Daoy (cell line): ENCODE results near the gene IL17RA. TPM values are rescaled to one million over a fixed set of nuclear protein-coding genes. Genes with fewer than 3 reads are reported as not detected.

Source experiments
- DNase-seq: peaks from one replicate; pipeline ENCODE4 v3.0.0-alpha.2; 2015; ENCODE audit warnings: low read depth
- total RNA-seq: library from RNA; depleted of rRNA; stranded (reverse); fragments of >200 nt; shearing (Covaris generic); gene quantifications from 2 replicates; pipeline ENCODE4 v1.2.3, GENCODE V29; 2014

The IL17RA gene
- total RNA-seq, 1 experiment from 2014 or later = 1.8 TPM

DNA sequence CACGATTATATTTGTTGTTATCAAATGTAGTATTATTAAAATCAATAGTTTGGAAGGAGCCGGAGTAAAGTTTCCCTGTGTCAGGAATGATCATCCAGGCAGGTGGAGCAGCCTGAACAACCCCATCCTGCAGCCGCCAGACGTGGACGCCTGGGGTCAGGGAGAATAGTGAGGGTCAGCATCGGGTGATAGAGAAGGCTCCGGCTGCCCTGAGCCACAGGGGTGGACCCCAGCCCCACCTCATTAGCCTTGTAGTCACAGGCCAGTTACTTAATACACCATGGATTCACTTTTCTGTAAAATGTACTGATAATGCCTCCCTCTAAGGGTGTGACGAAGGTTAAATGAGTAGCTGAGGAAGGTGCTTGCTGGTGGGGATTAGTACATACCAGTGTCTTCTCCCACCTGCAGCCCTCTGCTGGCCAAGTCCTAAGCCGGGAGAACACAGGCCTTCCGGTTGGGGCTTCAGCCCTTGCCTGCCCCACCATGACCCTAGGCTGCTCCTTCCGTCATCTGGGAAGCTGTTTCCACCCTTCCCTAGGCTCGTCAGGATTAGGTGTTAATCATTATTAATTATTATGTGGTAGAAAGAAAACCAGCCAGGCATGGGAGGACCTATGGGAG lies 21.5 kb downstream of the IL17RA start:
- DNase-seq = no peak

DNA sequence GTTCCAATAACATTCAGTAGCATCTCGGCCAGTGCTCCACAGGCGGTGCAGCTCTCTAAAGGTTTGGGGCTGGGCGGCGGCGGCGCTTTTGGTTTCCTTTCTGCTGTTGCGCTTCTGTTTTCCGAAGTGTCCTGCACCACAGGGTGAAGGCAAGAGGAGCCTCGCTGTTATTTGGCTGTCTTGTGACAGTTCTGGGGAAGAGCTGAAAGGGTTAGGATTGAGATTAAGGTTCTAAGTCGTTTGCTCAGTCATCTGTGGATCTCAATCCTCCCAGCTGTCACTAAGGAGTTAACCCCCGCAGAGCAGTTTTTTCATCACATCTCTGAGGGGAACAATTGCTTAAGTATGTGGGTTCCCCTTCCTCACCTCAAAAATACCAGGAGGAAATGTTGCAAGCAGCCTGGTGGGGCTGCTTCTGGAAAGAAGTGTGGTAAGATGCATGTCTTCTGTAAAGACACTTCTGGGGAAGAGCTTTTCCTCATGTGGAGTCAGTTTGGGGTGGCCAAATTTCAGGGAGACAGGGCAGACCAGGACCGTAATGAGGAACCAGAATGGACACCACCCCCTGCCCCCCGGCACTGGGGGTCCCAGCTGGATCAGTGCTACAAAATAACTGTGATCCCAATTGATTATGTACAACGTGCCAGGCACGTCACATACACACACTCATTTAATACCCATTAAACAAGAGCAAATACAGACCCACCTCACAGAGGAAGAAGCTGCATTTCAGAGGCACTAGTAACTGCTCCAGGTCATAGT lies 22.2 kb downstream of the IL17RA start:
- no peak for DNase-seq

DNA sequence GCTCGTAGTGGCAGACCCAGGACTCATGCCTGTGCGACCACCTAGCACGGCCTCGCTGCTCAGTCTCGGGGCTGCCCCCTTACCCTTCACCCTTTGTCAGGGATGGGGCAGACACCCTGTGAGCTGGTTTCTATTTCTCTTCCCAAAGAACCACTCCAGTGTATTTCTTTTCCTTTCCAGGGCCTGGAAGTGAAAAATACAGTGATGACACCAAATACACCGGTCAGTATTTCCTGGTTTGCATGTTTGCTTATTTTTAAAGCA lies 22.7 kb downstream of the IL17RA start:
- no peak for DNase-seq

DNA sequence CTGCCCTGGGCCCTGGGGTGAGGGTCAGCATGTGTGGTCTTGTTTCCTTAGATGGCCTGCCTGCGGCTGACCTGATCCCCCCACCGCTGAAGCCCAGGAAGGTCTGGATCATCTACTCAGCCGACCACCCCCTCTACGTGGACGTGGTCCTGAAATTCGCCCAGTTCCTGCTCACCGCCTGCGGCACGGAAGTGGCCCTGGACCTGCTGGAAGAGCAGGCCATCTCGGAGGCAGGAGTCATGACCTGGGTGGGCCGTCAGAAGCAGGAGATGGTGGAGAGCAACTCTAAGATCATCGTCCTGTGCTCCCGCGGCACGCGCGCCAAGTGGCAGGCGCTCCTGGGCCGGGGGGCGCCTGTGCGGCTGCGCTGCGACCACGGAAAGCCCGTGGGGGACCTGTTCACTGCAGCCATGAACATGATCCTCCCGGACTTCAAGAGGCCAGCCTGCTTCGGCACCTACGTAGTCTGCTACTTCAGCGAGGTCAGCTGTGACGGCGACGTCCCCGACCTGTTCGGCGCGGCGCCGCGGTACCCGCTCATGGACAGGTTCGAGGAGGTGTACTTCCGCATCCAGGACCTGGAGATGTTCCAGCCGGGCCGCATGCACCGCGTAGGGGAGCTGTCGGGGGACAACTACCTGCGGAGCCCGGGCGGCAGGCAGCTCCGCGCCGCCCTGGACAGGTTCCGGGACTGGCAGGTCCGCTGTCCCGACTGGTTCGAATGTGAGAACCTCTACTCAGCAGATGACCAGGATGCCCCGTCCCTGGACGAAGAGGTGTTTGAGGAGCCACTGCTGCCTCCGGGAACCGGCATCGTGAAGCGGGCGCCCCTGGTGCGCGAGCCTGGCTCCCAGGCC lies 23.7 kb downstream of the IL17RA start:
- no peak for DNase-seq

DNA sequence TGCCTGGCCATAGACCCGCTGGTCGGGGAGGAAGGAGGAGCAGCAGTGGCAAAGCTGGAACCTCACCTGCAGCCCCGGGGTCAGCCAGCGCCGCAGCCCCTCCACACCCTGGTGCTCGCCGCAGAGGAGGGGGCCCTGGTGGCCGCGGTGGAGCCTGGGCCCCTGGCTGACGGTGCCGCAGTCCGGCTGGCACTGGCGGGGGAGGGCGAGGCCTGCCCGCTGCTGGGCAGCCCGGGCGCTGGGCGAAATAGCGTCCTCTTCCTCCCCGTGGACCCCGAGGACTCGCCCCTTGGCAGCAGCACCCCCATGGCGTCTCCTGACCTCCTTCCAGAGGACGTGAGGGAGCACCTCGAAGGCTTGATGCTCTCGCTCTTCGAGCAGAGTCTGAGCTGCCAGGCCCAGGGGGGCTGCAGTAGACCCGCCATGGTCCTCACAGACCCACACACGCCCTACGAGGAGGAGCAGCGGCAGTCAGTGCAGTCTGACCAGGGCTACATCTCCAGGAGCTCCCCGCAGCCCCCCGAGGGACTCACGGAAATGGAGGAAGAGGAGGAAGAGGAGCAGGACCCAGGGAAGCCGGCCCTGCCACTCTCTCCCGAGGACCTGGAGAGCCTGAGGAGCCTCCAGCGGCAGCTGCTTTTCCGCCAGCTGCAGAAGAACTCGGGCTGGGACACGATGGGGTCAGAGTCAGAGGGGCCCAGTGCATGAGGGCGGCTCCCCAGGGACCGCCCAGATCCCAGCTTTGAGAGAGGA lies 24.5 kb downstream of the IL17RA start:
- no peak for DNase-seq

DNA sequence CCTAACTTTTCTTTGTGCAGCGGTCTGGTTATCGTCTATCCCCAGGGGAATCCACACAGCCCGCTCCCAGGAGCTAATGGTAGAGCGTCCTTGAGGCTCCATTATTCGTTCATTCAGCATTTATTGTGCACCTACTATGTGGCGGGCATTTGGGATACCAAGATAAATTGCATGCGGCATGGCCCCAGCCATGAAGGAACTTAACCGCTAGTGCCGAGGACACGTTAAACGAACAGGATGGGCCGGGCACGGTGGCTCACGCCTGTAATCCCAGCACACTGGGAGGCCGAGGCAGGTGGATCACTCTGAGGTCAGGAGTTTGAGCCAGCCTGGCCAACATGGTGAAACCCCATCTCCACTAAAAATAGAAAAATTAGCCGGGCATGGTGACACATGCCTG lies 25.2 kb downstream of the IL17RA start:
- DNase-seq = no peak

DNA sequence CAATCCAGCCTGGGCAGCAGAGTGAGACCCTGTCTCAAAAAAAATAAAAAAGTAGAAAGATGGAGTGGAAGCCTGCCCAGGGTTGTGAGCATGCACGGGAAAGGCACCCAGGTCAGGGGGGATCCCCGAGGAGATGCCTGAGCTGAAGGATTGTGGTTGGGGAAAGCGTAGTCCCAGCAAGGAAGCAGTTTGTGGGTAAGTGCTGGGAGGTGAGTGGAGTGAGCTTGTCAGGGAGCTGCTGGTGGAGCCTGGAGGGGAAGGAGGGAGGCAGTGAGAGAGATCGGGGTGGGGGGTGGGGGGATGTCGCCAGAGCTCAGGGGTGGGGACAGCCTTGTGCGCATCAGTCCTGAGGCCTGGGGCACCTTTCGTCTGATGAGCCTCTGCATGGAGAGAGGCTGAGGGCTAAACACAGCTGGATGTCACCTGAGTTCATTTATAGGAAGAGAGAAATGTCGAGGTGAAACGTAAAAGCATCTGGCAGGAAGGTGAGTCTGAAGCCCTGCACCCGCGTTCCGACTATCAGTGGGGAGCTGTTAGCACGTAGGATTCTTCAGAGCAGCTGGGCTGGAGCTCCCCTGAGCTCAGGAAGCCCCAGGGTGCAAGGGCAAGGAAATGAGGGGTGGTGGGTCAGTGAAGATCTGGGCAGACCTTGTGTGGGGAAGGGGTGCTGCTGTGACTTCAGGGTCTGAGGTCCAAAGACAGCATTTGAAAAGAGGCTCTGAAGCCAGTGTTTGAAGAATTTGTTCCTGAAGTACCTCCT lies 26.2 kb downstream of the IL17RA start:
- DNase-seq = no peak

DNA sequence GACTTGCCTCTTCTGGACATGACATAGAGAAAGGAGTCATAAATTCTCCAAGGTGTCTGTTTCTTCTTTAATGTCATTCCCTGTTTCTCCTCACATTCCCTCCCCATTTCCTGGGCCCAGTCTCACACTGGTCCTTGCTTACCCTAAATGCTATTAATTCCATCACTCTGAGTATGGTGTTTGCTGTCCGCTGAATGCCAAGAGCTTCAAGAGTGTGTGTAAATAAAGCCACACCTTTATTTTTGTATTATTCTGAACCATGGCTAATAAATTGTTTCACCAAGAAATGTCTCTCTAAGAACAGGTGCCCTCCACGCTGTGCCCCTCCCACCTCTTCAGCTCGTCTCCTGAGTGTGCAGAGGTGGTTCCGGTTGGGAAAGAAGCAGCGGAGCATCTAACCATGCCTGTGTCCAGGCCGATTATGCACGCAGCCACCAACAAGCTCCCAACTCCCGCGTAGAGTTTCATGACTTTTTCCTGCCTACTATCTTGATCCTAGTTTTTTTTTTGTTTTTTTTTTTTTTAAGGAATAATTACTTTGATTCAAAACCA lies 27.8 kb downstream of the IL17RA start:
- no peak for DNase-seq

DNA sequence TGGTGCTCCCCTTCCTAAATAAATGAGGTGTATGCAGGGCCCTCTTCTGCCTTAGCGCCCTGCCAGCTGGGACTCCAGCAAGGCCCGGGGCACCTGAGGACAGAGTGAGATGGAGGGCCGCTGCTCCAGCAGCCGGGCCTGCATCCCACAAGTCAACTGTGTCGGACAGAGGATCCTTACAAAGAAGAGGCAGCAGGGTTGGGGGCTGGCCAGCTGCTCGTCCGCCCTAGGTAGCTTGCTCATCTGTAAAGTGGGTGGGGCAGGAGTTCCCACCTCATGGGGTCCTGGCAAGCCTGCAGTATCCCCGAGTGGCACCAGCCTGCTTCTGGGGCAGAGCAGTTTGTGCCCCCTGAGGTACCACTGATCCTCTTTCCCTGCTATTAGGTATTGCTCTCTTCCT lies 28.8 kb downstream of the IL17RA start:
- no peak for DNase-seq

DNA sequence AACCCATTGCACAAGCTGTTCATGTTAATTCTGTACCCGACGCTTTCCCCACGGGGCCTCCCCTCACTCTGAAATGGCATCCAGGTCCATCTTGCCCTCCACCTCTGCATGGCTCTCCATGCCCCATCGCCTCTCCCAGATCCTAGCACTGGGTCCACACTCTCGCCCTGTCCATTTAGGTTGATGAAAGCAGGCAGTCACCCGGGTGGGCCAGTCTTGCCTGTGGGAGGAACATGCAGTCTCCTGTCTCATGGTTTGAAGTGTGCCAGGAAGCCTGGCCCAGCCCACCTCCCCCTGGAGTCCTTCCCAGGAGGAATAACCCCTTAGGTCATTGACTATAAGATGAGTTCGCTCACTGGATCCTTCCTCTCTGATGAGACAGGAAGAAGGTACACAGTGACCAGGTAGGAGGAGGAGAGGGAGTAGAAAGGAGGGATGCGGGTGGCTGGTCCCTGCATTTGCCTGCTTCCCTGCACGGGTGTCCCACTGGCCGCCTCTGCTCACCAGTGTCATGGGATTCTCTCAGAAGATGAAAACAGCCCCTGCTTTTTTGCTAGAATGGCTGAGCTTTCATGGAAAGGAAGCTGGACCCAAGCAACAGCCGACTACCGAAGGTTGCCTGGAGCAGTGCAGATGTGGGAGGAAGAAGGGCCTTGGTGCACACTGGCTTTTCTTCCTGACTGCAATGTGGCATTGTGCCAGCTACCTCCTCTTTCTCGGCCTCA lies 29.5 kb downstream of the IL17RA start:
- no peak for DNase-seq

DNA sequence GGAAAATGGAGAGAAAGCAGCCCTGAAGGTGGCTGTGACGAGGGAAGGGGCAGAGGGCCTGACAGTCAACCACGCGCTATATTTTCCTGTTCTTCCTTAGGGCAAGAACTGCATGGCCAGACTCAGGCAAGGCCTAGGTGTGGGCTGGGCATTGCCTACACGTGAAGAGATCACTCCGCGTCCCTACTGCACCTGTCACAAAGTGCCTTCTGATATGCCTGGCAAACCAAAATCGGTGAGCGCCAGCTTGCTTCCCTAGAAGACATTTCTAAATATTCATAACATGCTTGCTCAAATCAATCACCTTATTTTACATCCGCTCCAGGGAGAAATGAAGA lies 30.1 kb downstream of the IL17RA start:
- DNase-seq = no peak

DNA sequence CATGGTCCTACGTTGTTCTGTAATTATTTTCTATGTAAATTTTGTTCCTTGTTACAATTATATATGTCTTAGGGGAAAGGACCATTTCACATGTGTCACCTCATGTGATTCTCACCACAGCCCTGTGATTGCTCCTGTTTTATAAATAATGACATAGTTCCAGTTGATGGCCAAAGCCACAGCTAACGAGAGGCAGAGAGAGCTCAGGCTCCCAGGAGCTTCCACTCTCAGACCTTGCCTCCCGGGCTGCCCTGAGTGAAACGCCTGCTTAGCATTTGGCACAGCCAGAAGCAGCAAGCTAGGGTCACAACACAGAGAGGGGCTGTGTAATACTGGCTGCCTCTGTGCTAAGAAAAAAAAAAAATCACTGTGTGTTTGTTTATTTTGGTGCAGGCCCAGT lies 30.4 kb downstream of the IL17RA start:
- no peak for DNase-seq

DNA sequence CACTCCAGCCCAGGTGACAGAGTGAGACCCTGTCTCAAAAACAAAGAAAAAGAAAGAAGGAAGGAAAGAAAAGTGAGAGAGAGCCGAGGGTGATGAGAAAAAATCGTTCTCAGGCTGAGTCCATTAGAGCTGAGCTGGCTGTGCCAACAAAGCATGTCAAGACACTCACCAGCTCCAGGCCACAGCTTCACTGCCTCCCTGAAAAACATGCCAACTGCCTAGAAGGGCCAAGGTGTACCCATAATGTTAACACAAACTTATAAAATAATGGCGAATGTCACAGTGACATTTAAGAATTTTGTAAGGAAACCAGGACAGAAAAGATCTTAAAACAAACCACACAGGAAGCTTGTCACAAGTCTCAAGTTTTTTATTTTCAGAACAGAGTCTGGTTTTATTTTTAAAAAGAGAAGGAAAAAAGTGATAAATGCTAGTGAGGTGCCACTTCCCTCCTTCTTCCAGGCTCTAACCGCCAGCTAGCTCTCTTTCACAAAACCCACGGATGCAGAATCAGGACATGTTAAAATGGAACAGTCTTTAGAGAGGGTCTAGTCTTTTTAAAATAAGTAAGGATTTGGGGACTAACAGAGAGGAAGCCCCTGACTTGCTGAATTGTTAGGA lies 31.3 kb downstream of the IL17RA start:
- no peak for DNase-seq

DNA sequence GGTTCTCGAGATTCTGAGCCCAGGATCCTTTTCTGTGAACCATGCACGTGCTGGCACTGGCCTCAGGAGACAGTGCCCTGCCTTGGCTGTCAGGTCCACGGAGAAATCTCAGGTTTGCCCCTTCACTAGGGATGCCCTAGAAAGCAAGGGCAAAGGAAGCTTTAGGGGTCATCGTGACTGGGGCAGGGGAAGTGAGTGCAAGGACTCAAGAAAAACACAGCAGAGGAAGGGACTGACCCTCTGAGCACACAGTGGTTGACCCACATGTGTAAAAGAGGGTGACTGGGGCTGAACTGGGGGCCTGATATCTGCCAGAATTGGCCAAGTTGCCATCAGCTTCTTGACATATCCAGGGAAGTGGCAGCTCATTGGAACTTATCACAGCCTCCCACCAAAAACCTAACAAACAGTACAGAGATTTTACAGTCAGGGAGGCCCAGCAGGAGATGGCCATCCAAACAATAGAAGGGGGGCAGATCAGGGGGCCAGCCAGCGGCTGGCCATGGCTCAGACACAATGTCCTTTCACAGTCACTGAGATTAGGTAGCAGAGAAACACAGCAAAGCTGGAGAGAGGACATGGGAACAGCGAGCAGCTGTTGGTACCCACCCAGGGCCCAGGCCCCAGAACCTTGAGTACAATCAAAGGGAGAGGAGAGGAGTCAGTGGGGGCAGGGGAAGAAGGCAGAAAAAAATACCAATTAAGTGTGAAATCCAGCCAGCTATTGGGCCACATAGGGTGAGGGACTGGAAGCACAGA lies 32.0 kb downstream of the IL17RA start:
- DNase-seq = no peak

DNA sequence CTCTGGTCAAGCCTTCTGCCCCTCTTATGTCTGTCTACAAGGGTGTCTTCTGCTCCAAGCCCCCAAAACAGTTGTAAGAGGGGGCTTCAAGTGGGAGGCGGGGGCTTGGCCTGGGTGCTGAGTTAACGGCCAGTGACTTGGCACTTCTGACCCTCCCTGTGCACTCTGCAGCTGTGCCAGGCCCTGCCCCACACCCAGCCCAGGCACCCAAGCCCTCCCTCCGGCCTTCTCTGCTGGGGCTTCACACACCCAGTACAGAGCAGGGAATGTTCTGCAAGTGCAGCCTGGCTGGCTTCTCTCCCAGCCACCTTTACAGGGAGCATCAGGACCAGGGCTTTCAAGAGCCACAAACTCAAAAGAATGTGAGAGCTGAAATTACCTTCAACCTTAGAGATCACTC lies 32.6 kb downstream of the IL17RA start:
- no peak for DNase-seq

DNA sequence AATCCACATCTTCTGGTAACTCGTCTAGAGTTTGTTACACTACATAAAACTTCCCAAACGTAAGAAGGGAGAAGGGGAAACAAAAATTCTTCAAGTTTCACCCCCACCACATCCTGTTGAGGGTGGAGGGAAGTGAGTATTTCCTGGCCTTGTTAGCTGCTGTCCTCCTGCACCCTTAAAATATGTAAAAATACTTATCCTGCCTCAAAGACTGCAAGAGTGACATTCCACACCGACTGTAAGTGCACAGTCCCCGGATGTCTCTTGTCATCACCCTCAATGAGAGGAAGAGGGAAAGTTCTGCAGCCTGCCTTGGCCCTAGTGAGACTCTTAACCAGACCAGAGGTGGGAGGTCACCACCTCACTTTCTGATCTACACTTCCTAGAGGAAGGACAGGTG lies 33.1 kb downstream of the IL17RA start:
- no peak for DNase-seq

DNA sequence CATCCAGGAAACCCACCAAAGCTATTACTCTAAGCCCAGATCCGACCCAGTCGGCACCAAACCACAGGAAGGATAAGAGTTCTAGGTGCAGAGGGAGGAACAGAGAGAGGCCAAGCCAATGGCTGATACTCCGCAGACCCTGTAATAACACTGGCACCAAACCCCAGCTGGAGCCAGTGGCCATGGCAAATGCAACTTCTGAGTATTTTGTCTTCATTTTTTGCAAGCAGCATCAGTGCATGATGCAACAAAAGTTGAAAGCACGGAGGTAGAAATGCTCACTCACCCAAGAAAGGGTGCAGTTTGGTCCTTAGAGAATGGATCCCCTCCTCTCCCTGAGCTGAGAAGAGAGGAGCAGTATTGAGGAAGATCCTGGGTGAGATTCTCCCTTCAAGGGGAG lies 33.5 kb downstream of the IL17RA start:
- DNase-seq = no peak

DNA sequence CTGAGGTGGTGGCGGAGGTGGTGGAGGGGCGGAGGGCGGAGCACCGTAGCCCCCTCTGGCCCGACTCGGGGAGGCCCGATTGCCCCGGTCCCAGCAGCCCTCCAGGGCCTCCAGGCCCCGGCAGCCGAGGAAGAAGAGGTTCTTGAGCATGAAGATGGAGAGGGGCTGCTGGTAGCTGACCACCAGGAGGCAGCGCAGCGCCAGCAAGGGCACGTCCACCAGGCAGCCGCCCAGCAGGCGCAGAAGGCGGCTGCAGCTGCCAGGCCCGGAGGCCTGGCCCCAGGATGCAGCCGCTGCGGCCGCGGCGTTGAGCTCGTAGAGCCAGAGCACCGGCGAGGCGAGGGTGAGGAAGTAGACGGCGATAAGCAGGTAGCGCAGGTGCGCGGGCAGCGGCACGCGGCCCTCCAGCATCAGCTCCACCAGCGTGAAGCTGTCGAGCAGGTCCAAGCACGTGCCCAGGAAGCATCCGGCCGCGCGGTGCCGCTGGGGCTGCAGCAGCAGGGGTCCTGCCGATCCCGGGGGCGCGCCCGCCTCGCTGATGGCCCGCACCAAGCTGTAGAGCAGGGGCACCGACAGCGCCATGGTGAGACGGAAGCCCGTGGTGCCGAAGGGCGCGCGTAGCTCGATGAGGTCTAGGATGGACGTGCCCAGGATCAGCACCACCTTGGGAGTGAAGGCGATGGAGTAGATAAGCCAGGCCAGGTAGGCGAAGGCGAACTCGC lies 34.8 kb downstream of the IL17RA start:
- peak; percentile 68 for DNase-seq

DNA sequence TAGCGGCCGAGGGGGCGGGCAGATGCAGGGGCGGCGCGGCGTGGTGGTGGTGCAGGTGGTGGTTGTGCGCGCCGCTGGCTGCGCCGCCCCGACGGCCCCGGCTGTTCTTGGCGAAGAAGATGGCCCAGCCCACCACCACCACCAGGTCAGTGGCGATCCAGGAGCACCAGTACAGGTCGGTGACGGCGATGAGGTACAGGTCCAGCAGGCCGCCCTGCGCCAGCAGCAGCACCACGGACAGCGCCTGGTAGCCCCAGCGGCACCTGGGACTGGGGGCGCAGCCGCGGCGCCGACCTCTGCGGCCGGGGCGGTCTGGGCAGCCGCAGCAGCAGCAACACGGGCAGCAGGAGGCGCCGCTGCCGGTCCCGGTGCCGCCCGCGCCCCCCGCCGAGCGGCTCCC lies 35.5 kb downstream of the IL17RA start:
- DNase-seq = peak; percentile 64
